ENCODE results near the gene ERCC6.

DNA sequence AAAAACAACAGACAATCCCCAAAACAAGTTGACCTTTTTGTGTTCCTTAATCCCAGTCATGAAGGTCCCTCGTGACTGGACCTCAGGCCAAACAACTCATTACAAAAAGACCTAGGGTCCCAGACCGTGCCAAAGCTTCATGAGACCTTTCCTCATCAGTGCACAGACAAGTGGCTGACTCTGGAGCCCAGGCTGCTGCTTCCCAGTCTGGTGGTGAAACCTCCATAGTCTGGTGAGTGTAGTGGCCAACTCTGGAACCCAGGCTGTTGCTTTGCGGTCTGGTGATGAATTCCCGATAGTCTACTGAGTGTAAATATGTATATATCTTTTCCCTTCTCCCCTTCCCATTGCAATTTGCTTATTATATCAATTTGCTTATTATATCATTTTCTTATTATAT is 49.1 kb upstream of the ERCC6 start:
- TF ChIP-seq, protein P1, sequence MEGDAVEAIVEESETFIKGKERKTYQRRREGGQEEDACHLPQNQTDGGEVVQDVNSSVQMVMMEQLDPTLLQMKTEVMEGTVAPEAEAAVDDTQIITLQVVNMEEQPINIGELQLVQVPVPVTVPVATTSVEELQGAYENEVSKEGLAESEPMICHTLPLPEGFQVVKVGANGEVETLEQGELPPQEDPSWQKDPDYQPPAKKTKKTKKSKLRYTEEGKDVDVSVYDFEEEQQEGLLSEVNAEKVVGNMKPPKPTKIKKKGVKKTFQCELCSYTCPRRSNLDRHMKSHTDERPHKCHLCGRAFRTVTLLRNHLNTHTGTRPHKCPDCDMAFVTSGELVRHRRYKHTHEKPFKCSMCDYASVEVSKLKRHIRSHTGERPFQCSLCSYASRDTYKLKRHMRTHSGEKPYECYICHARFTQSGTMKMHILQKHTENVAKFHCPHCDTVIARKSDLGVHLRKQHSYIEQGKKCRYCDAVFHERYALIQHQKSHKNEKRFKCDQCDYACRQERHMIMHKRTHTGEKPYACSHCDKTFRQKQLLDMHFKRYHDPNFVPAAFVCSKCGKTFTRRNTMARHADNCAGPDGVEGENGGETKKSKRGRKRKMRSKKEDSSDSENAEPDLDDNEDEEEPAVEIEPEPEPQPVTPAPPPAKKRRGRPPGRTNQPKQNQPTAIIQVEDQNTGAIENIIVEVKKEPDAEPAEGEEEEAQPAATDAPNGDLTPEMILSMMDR (IDR thresholded peaks at IDR 0.05; ENCODE audit: low read depth, low read length): no peak
- no peak for TF ChIP-seq EZH2phosphoT487 (IDR thresholded peaks at IDR 0.05; ENCODE audit: low read depth)

Measured in OCI-LY3 (cell line).